ENCODE measurements around the gene BUB1.

- no peak for TF ChIP-seq CTCF (conservative IDR thresholded peaks at IDR 0.05; ENCODE audit: low read length)
- no peak for TF ChIP-seq EZH2phosphoT487 (IDR thresholded peaks at IDR 0.05; ENCODE audit: borderline replicate concordance, low read depth, low read length)
Measured at GRCh38 chr2:110720547-110720946, 42.7 kb upstream of the BUB1 start.
